Left hindlimb (tissue), 1 donor: ENCODE measurements around the gene TAF6.

Source experiments
- DNase-seq: peaks from one replicate; pipeline ENCODE4 v3.0.0-alpha.2; 2018

Gene TAF6

DNA sequence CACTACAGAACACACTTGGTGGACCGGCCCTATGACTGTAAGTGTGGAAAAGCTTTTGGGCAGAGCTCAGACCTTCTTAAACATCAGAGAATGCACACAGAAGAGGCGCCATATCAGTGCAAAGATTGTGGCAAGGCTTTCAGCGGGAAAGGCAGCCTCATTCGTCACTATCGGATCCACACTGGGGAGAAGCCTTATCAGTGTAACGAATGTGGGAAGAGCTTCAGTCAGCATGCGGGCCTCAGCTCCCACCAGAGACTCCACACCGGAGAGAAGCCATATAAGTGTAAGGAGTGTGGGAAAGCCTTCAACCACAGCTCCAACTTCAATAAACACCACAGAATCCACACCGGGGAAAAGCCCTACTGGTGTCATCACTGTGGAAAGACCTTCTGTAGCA is 55.0 kb downstream of the TAF6 start:
- no peak for DNase-seq

DNA sequence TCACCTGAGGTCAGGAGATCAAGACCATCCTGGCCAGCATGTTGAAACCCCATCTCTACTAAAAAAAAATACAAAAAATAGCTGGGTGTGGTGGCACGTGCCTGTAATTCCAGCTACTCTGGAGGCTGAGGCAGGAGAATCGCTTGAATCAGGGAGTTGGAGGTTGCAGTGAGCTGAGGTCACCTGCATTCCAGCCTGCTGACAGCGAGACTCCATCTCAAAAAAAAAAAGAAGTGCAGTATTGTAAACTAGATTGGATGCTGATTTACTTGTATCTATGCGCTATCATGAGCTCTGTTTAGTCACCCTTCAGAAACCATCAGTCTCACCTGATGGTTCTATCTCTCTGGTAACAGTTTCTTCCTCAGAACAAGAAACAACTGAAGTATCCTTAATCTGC is 55.8 kb downstream of the TAF6 start:
- DNase-seq, result no peak

DNA sequence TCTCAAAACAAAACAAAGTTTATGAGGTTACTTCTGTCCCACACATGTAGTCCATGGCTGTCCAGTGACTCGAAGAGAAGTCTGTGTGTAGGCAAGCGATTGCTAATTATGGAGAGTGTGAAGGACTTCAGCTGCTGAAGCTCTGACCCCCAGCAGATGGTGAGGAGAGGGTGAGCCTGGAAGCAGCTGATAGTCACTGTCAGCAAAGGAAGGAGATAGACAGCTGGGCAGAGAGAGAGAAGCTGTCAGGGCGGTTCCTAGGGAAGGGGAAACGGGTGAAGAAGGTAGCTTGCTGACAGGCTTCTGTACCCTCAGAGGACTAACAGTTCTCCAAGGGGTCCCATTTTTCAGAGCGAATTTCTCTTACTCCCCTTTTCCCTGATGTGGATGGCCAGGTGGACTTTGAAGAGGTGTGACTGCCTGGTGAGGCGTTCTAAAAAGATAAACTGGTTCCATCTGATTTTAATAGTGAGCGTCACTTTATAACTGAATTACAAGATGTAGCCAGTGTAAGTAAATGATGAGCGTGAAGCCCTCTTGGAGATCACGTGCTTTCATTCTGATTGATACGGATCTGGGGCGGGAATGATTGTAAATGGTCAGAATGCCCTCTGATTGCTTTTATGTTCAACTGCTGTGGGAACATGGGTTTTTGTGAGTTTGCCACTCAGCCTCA is 57.5 kb downstream of the TAF6 start:
- DNase-seq, result no peak

DNA sequence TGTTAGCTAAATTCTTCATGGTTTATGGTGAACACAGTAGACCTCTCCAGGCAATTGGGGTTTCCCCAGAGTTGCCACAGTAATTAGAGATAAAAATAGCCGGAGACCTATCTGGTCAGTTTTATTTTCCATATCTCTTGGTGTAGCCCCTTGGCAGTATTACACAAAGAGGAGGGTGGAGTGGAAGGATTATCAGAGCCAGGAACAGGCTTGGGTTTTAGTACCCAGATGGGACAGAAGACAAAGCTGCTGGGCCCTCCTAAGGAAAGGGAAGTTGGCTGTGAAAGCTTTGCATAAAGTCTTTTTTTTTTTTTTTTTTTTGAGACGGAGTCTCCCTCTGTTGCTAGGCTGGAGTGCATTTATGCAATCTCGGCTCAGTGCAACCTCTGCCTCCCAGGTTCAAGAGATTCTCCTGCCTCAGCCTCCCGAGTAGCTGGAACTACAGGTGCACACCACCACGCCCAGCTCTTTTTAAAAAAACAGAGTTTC is 59.9 kb downstream of the TAF6 start:
- DNase-seq, result no peak
